Stimulated activated CD4-positive, alpha-beta T cell treated with anti-CD3 and anti-CD28 coated beads, Interleukin-1b, Interleukin-23, amount 100 ng/mL, for 24 hours (primary cell): ENCODE results near the gene SPANXA1.
"Not testable (repeated sequence)": the region's sequence is repeated elsewhere in the genome, so short reads cannot be mapped to it uniquely, and the experiment has no call there.

ENCODE experiments used
- DNase-seq, 4 experiments: peaks; one replicate each; pipeline ENCODE4 v3.0.0-alpha.2; 2020; ENCODE audit warnings: low read depth in 4 of 4, low spot score in 1 of 4

Gene SPANXA1

GRCh38 chrX:141584638-141585037, at the start of gene SPANXA1:
SPANXA1 (minus strand) TSS chrX:141584738; CDS start chrX:141584678, 60 bp downstream.
- DNase-seq, result not testable (repeated sequence)

GRCh38 chrX:141632124-141632523, 47.6 kb upstream of the SPANXA1 start:
- DNase-seq, result no peak

DNA sequence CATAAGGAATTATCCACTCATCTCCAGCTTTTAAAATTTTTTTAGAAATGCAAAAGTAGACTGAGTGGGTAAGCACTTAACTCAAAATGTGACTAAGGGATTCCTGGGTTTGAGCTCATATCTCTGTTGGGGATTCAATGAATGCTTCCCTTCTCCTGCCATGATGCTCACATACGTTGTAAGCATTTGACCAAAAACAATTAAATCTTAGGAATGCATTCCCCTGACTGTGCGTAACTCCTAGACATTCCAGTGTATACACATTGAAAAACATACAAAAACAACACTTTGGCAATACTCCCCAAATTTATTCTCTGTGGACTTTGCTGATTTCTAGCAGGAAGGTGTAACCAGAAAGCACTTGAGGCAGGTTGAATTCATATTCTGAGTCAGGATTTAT, 34.8 kb upstream of the SPANXA1 start:
- no peak for DNase-seq

DNA sequence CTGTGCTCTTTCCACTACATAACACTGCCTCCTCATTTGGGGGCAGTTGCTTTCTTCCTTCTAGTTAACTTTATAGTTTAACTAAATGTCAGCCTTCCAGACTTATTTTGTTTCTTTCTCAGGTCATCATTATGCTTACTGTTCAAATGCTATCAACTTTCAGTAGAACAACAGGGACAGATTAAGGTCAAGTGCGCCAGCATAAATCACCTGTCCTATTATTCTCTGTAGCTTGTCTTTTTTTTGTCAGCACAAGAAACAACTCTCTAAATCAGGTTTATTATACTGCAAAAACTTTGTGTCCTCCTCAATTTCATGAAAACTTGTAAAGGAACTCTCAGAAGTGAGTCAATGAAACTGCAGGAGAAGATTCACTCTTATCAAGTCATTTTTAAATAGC, 24.6 kb upstream of the SPANXA1 start:
- DNase-seq, result no peak

- not testable (repeated sequence) for DNase-seq
Observed at GRCh38 chrX:141589408-141589807, 4.9 kb upstream of the SPANXA1 start, which contains the start of gene SPANXA2. SPANXA2 (plus strand) TSS chrX:141589708; CDS start chrX:141589768, 60 bp downstream.

GRCh38 chrX:141542551-141542950, 42.0 kb downstream of the SPANXA1 start:
- not testable (repeated sequence) for DNase-seq
